Ovary (tissue), 9 donors: ENCODE results near the gene PRDM13. TPM values are rescaled to one million over a fixed set of nuclear protein-coding genes. Genes with fewer than 3 reads are reported as not detected.
A peak's percentile ranks its signal among the peaks of the same experiment; 100 is the strongest.

Source experiments
- DNase-seq, 5 donors: peaks; one replicate each; pipeline ENCODE4 v3.0.0-alpha.2; 2019 to 2020
- H3K27ac ChIP-seq, 2 donors: fragments of 200-600 bp; one replicate each; pipeline versions ENCODE4 v1.5.1 to v1.8.0; 2019 to 2022
- H3K27me3 ChIP-seq: fragments of 200-600 bp; one replicate; pipeline ENCODE4 v1.8.0; 2022
- H3K36me3 ChIP-seq: fragments of 200-600 bp; sonication (generic); one replicate; pipeline ENCODE4 v1.5.1; 2019
- H3K4me1 ChIP-seq: one replicate; pipeline ENCODE4 v1.8.1; 2013; ENCODE audit warnings: mild to moderate bottlenecking, moderate library complexity; ENCODE audit not compliant: insufficient read depth
- H3K4me3 ChIP-seq: fragments of 200-600 bp; sonication (generic); one replicate; pipeline ENCODE4 v1.5.1; 2017
- H3K9me3 ChIP-seq, 2 donors: fragments of 200-600 bp in 1 of 2; sonication (generic) in 1 of 2; one replicate each; pipeline versions ENCODE4 v1.5.1 to v1.8.1; 2013 to 2019; ENCODE audit warnings: mild to moderate bottlenecking in 1 of 2, moderate library complexity in 1 of 2
- EP300 ChIP-seq: sonication (generic); formaldehyde crosslinking; IDR thresholded peaks from one replicate; pipeline ENCODE4 v1.6.1; 2017; ENCODE audit warnings: antibody characterized with exemption
- POLR2A ChIP-seq: fragments of 450-650 bp; IDR thresholded peaks from one replicate; pipeline ENCODE4 v1.6.1; 2017; ENCODE audit warnings: antibody characterized with exemption, mild to moderate bottlenecking, moderate library complexity
- WGBS, 3 donors: extraction: QIAGEN DNeasy Blood & Tissue Kit in 1 of 3; methylation state at CpG; one replicate each; pipeline versions ENCODE4 v1.1.5 to v1.1.7; 2013 to 2017; 5-methylcytosine and 5-hydroxymethylcytosine counted together
- intact Hi-C, 4 donors: fragments of 100-400 bp; cut with DNase I; formaldehyde crosslinking; loops; one replicate each; pipeline versions ENCODE4 v1.11.0 to v1.15.1; 2022 to 2023
- polyA plus RNA-seq, 2 donors: library from polyadenylated mRNA; stranded (reverse); fragments of 200-250 nt in 1 of 2; fragments of 350-450 nt in 1 of 2; fragmentation: Illumina TruSeq in 1 of 2; extraction: RNeasy Lipid Tissue Mini Kit (QIAGEN cat#74804) in 1 of 2; gene quantifications; one replicate each; pipeline ENCODE4 v1.2.3, GENCODE V29; 2013 to 2014
- total RNA-seq, 7 donors: library from RNA; depleted of rRNA in 2 of 7; stranded (reverse); fragments of >200 nt in 2 of 7; fragmentation: NEBNext Ultra II Directional in 3 of 7; extraction: Animal tissue kit (Norgen Biotek cat#: 25700) in 3 of 7; gene quantifications; one replicate each; pipeline versions ENCODE4 v1.1.0 to v1.2.4, GENCODE V29; 2016 to 2023
- TF ChIP-seq, protein P1 (sequence below), 3 donors: fragments of 450-650 bp in 2 of 3; fragments of 200-600 bp in 1 of 3; IDR thresholded peaks; one replicate each; pipeline versions ENCODE4 v1.5.1 to v1.8.0; 2016 to 2022; ENCODE audit warnings: antibody characterized with exemption in 3 of 3, mild to moderate bottlenecking in 1 of 3
- donor health status: DM: no; HTN: no; CAD: no; lungs with moderate emphysema.
- donor health status: DM: no; HTN: no; CAD: no.
- donor health status: Bipolar disorder and iron deficiency.
- donor health status: DM: yes; HTN: yes; CAD: no.
- donor health status: DM: no; HTN: no; CAD: no.
- donor health status: DM: yes; HTN: yes; CAD: no.

PRDM13 gene
- total and polyA plus RNA-seq, 9 donors: 0.02 TPM; not detected in 8

DNA sequence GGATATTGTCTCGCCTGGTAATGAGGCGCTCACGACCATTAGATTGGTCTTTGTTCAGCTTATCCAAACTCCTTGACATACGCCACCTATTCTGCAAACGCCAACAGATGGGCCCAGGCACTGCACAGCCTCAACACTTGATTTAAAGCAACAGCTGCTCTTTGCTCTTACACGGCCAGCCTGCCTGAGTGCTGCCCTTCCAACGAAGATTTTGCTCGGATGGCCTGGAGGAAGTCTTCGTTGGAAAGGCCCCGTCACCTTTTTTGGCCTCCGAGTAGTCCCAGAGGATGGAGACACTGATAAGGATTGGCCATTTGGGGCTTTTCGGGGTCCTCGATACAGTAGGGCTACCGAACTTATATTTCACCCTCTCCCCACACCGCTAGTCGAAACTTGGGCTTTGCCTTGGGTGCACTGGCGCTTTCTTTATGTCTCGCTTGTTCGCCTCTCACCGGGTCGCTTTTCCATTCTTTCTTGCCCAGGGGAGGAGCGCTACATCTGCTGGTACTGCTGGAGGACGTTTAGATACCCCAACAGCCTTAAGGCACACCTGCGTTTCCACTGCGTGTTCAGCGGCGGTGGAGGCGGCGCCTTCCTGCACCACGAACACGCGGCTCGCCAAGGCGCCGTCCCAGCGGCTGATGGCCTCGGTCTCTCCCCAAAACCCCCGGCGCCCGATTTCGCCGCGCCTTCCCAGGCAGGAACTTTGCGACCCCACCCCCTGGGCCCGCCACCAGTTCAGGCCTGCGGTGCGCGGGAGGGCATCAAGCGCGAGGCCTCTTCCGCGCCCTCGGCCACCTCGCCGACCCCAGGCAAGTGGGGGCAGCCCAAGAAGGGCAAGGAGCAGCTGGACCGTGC is 6.1 kb downstream of the PRDM13 start:
- WGBS, 3 donors: 9 to 11% (median 9%) methylated on average over 46 to 56 of the region's 56 CpGs
- H3K27ac ChIP-seq: no peak overlapping the region
- TF ChIP-seq EP300 (no peak), POLR2A (no peak)
- TF ChIP-seq, protein P1, sequence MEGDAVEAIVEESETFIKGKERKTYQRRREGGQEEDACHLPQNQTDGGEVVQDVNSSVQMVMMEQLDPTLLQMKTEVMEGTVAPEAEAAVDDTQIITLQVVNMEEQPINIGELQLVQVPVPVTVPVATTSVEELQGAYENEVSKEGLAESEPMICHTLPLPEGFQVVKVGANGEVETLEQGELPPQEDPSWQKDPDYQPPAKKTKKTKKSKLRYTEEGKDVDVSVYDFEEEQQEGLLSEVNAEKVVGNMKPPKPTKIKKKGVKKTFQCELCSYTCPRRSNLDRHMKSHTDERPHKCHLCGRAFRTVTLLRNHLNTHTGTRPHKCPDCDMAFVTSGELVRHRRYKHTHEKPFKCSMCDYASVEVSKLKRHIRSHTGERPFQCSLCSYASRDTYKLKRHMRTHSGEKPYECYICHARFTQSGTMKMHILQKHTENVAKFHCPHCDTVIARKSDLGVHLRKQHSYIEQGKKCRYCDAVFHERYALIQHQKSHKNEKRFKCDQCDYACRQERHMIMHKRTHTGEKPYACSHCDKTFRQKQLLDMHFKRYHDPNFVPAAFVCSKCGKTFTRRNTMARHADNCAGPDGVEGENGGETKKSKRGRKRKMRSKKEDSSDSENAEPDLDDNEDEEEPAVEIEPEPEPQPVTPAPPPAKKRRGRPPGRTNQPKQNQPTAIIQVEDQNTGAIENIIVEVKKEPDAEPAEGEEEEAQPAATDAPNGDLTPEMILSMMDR (IDR thresholded peaks at IDR 0.05): no peak
- no peak for DNase-seq
- H3K9me3 ChIP-seq: no peaks in the 10 kb centered on the region
- H3K4me1 ChIP-seq: peaks cover 13% of the 10 kb centered on the region
- H3K27me3 ChIP-seq: no peaks in the 10 kb centered on the region
- H3K36me3 ChIP-seq: no peaks in the 10 kb centered on the region
- intact Hi-C loops: no loop called here
- H3K4me3 ChIP-seq: peak overlapping the region; percentile 34

DNA sequence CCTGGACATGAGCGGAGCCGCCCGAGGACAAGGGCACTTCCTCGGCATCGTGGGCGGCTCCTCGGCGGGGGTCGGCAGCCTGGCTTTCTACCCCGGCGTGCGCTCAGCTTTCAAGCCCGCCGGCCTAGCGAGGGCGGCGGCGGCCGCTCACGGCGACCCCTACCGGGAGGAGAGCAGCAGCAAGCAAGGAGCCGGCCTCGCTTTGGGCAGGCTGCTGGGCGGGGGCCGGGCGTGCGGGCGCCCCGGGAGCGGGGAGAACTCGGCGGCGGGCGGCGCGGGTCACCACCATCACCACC is 6.7 kb downstream of the PRDM13 start:
- H3K36me3 ChIP-seq: no peaks in the 10 kb centered on the region
- peaks cover 13% of the 10 kb centered on the region for H3K4me1 ChIP-seq
- no peaks in the 10 kb centered on the region for H3K9me3 ChIP-seq
- WGBS, 3 donors: 0 to 1% (median 0%) methylated on average over 3 to 37 of the region's 37 CpGs
- intact Hi-C loops: no loop called here
- TF ChIP-seq, protein P1 (IDR thresholded peaks at IDR 0.05): no peak
- TF ChIP-seq POLR2A (no peak), EP300 (no peak)
- no peak overlapping the region for H3K27ac ChIP-seq
- peak overlapping the region; percentile 34 for H3K4me3 ChIP-seq
- no peaks in the 10 kb centered on the region for H3K27me3 ChIP-seq
- DNase-seq: peak in 2 of 5 donors; percentile 31 to 63

DNA sequence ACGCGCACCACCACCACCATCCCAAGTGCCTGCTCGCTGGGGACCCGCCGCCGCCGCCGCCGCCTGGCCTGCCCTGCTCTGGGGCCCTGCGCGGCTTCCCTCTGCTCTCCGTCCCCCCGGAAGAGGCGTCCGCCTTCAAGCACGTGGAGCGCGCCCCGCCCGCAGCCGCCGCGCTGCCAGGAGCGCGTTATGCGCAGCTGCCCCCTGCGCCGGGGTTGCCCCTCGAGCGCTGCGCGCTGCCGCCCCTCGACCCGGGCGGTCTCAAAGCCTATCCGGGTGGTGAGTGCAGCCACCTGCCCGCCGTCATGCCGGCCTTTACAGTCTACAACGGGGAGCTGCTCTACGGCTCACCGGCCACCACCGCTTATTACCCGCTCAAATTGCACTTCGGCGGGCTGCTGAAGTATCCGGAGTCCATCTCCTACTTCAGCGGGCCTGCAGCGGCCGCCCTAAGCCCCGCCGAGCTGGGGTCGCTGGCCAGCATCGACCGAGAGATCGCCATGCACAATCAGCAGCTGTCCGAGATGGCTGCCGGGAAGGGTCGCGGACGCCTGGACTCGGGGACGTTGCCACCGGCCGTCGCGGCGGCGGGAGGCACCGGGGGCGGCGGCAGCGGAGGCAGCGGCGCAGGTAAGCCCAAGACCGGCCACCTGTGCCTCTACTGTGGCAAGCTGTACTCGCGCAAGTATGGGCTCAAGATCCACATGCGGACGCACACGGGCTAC is 7.2 kb downstream of the PRDM13 start:
- no peak overlapping the region for H3K27ac ChIP-seq
- 0 to 1% (median 0%) methylated on average over 44 to 82 of the region's 82 CpGs for WGBS, 3 donors

DNA sequence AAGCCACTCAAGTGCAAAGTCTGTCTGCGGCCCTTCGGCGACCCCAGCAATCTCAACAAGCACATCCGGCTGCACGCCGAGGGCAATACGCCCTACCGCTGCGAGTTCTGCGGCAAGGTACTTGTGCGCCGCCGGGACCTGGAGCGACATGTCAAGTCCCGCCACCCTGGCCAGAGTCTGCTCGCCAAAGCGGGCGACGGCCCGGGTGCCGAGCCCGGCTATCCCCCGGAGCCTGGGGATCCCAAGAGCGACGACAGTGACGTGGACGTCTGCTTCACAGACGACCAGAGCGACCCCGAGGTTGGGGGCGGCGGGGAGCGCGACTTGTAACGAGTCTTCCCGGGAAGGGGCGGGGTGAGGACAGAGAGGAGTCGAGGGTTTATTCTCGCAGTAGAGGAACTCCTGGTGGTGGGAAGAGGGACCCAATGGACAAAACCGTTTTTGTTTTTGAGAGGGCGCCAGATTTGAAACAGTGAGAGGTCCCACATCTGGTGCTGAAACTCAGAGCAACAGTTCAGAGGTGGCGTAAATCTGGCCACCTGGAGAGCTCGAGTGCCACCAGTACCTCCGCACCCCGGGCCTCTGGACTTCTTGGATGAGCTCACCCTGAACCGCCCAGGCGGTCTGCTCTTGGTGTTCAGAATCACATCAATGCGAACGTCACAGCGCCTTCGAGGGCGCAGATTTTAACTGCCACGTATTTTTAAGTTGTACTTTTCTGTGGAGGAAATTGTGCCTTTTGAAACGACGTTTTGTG is 8.0 kb downstream of the PRDM13 start:
- Histone ChIP-seq H3K27me3 (no peaks in the 10 kb centered on the region), H3K4me3 (peak overlapping the region; percentile 34), H3K4me1 (peaks cover 14% of the 10 kb centered on the region), H3K9me3 (no peaks in the 10 kb centered on the region), H3K36me3 (no peaks in the 10 kb centered on the region), H3K27ac (no peak overlapping the region)
- intact Hi-C loops: no loop called here
- no peak for DNase-seq
- 3 to 4% (median 4%) methylated on average over 46 to 55 of the region's 55 CpGs for WGBS, 3 donors
- TF ChIP-seq EP300 (no peak), POLR2A (no peak)
- TF ChIP-seq, protein P1 (IDR thresholded peaks at IDR 0.05): no peak

More for the DNA sequence above, 7.2 kb downstream of the PRDM13 start:
- intact Hi-C loops: no loop called here
- no peak for DNase-seq
- H3K4me1 ChIP-seq: peaks cover 13% of the 10 kb centered on the region
- no peaks in the 10 kb centered on the region for H3K27me3 ChIP-seq
- no peaks in the 10 kb centered on the region for H3K9me3 ChIP-seq
- peak overlapping the region; percentile 34 for H3K4me3 ChIP-seq
- TF ChIP-seq POLR2A (no peak), EP300 (no peak)
- TF ChIP-seq, protein P1 (IDR thresholded peaks at IDR 0.05): no peak
- H3K36me3 ChIP-seq: no peaks in the 10 kb centered on the region
